Gastrocnemius medialis (tissue), 4 donors: ENCODE data around the gene CXXC5.

Experiments used
- CTCF ChIP-seq, 5 experiments: fragments of 450-650 bp in 3 of 5; fragments of 200-600 bp in 2 of 5; sonication (generic) in 2 of 5; IDR thresholded peaks in 4 of 5; conservative IDR thresholded peaks in 1 of 5; 1 replicate in 4 of 5; 2 replicates in 1 of 5; pipeline ENCODE4 v1.5.1; 2016 to 2019; ENCODE audit warnings: antibody characterized with exemption in 5 of 5, mild to moderate bottlenecking in 3 of 5, moderate library complexity in 3 of 5
- POLR2A ChIP-seq, 2 donors: fragments of 450-650 bp; IDR thresholded peaks; one replicate each; pipeline ENCODE4 v1.6.1; 2017; ENCODE audit warnings: antibody characterized with exemption in 2 of 2, mild to moderate bottlenecking in 2 of 2, moderate library complexity in 2 of 2

GRCh38 chr5:139630855-139631254, 17.3 kb upstream of the CXXC5 start:
- no peak for TF ChIP-seq POLR2A (IDR thresholded peaks at IDR 0.05)
- no peak for TF ChIP-seq CTCF (IDR thresholded peaks at IDR 0.05 in 4 of 5, conservative IDR thresholded peaks at IDR 0.05 in 1 of 5)
